Neuronal stem cell (in vitro differentiated cells): ENCODE measurements around the gene ISX.

Experiments
- DNase-seq: peaks from one replicate; pipeline ENCODE4 v3.0.0-alpha.2; 2013; ENCODE audit warnings: low spot score
- H2AFZ ChIP-seq: one replicate; pipeline ENCODE4 v1.6.1; 2013; ENCODE audit warnings: mild to moderate bottlenecking, low read length, inconsistent platforms
- H2AK5ac ChIP-seq: 2 replicates; pipeline ENCODE4 v1.6.1; 2013; ENCODE audit warnings: low read depth, mild to moderate bottlenecking, inconsistent platforms, low read length, moderate library complexity, mixed read lengths
- H2BK120ac ChIP-seq: 2 replicates; pipeline ENCODE4 v1.6.1; 2013; ENCODE audit warnings: low read depth, mild to moderate bottlenecking, inconsistent platforms, low read length, moderate library complexity, mixed read lengths
- H2BK12ac ChIP-seq: one replicate; pipeline ENCODE4 v1.6.1; 2013; ENCODE audit warnings: low read length, inconsistent platforms
- H2BK15ac ChIP-seq: 2 replicates; pipeline ENCODE4 v1.6.1; 2013; ENCODE audit warnings: mild to moderate bottlenecking, low read length, inconsistent platforms, mixed read lengths
- H2BK5ac ChIP-seq: one replicate; pipeline ENCODE4 v1.6.1; 2013; ENCODE audit warnings: inconsistent platforms, mild to moderate bottlenecking, low read length, moderate library complexity
- H3K14ac ChIP-seq: one replicate; pipeline ENCODE4 v1.6.1; 2013; ENCODE audit warnings: low read length, inconsistent platforms
- H3K18ac ChIP-seq: 2 replicates; pipeline ENCODE4 v1.6.1; 2013; ENCODE audit warnings: low read length, inconsistent platforms
- H3K23ac ChIP-seq: 2 replicates; pipeline ENCODE4 v1.6.1; 2013; ENCODE audit warnings: low read depth, mild to moderate bottlenecking, mixed read lengths, low read length, inconsistent platforms; ENCODE audit not compliant: poor library complexity
- H3K27ac ChIP-seq: replicated peaks from 3 replicates; pipeline ENCODE4 v1.5.1; 2013; ENCODE audit warnings: low read length, inconsistent platforms
- H3K27me3 ChIP-seq, 3 experiments: 2 replicates each; pipeline ENCODE4 v1.6.1; 2013; ENCODE audit warnings: low read length in 3 of 3, mild to moderate bottlenecking in 2 of 3, inconsistent platforms in 1 of 3, low read depth in 1 of 3, mixed read lengths in 1 of 3, moderate library complexity in 1 of 3; ENCODE audit not compliant: control insufficient read depth in 3 of 3, insufficient read depth in 3 of 3
- H3K36me3 ChIP-seq, 2 donors: replicated peaks in 1 of 2; 2 replicates each; pipeline ENCODE4 v1.6.1; 2013; ENCODE audit warnings: low read length in 2 of 2; ENCODE audit not compliant: control insufficient read depth in 2 of 2, insufficient read depth in 2 of 2
- H3K4ac ChIP-seq: 2 replicates; pipeline ENCODE4 v1.6.1; 2013; ENCODE audit warnings: inconsistent platforms, mild to moderate bottlenecking, low read length, moderate library complexity
- H3K4me1 ChIP-seq, 2 donors: 1 replicate in 1 of 2; 2 replicates in 1 of 2; pipeline ENCODE4 v1.6.1; 2013; ENCODE audit warnings: low read length in 2 of 2, low read depth in 1 of 2; ENCODE audit not compliant: control insufficient read depth in 2 of 2, insufficient read depth in 1 of 2
- H3K4me2 ChIP-seq: one replicate; pipeline ENCODE4 v1.6.1; 2013; ENCODE audit warnings: mild to moderate bottlenecking, low read length, inconsistent platforms; ENCODE audit not compliant: insufficient read depth, poor library complexity, severe bottlenecking
- H3K4me3 ChIP-seq, 2 donors: 2 replicates each; pipeline ENCODE4 v1.5.1; 2013; ENCODE audit warnings: low read length in 2 of 2, mild to moderate bottlenecking in 2 of 2, inconsistent platforms in 1 of 2, moderate library complexity in 1 of 2
- H3K79me1 ChIP-seq: one replicate; pipeline ENCODE4 v1.6.1; 2013; ENCODE audit warnings: low read depth, mild to moderate bottlenecking, inconsistent platforms, low read length, moderate library complexity
- H3K9ac ChIP-seq: one replicate; pipeline ENCODE4 v1.6.1; 2013; ENCODE audit warnings: mild to moderate bottlenecking, low read depth, low read length, inconsistent platforms; ENCODE audit not compliant: poor library complexity
- H3K9me3 ChIP-seq, 2 donors: replicated peaks in 1 of 2; 2 replicates each; pipeline versions ENCODE3 to v1.6.1; 2013; ENCODE audit warnings: low read length in 2 of 2, mild to moderate bottlenecking in 2 of 2, inconsistent platforms in 1 of 2, low read depth in 1 of 2, mixed read lengths in 1 of 2, moderate library complexity in 1 of 2; ENCODE audit not compliant: control insufficient read depth in 2 of 2, insufficient read depth in 1 of 2
- H4K8ac ChIP-seq: one replicate; pipeline ENCODE4 v1.6.1; 2013; ENCODE audit warnings: low read depth, mild to moderate bottlenecking, inconsistent platforms, low read length, moderate library complexity
- H4K91ac ChIP-seq: one replicate; pipeline ENCODE4 v1.6.1; 2013; ENCODE audit warnings: low read length, low read depth, mild to moderate bottlenecking, inconsistent platforms; ENCODE audit not compliant: poor library complexity
- WGBS, 2 donors: extraction: QIAGEN DNeasy Blood & Tissue Kit; methylation state at CpG; one replicate each; pipeline ENCODE4 v1.1.7; 2013; ENCODE audit warnings: missing lambda C conversion rate in 2 of 2, mixed read lengths in 1 of 2; ENCODE audit not compliant: insufficient read length in 2 of 2, insufficient replicate concordance in 1 of 2; ENCODE audit errors: extremely low coverage in 2 of 2; 5-methylcytosine and 5-hydroxymethylcytosine counted together

The ISX gene

GRCh38 chr22:35115515-35115914 is 49.6 kb downstream of the ISX start:
- Histone ChIP-seq H3K4me1 (no peaks in the 10 kb centered on the region), H3K9me3 (no peaks in the 10 kb centered on the region), H3K79me1 (no peaks in the 10 kb centered on the region), H3K9ac (no peak overlapping the region), H3K23ac (no peak overlapping the region), H3K4ac (no peak overlapping the region), H3K27ac (no peak overlapping the region), H3K14ac (no peak overlapping the region), H3K18ac (no peak overlapping the region), H3K36me3 (no peaks in the 10 kb centered on the region), H4K8ac (no peak overlapping the region), H2BK15ac (no peak overlapping the region), H3K4me2 (no peak overlapping the region), H2AFZ (no peak overlapping the region), H2BK5ac (no peak overlapping the region), H3K4me3 (no peak overlapping the region), H3K27me3 (no peaks in the 10 kb centered on the region), H2AK5ac (no peak overlapping the region), H2BK12ac (no peak overlapping the region), H4K91ac (no peak overlapping the region), H2BK120ac (no peak overlapping the region)
- DNase-seq: no peak
- WGBS, 2 donors: no CpG with 5 or more reads among the region's 3 CpGs

GRCh38 chr22:35116269-35116668 is 50.3 kb downstream of the ISX start:
- Histone ChIP-seq H3K9ac (no peak overlapping the region), H3K4me3 (no peak overlapping the region), H3K14ac (no peak overlapping the region), H3K9me3 (no peaks in the 10 kb centered on the region), H3K4ac (no peak overlapping the region), H3K27me3 (no peaks in the 10 kb centered on the region), H2AFZ (no peak overlapping the region), H3K27ac (no peak overlapping the region), H3K23ac (no peak overlapping the region), H2BK120ac (no peak overlapping the region), H2BK15ac (no peak overlapping the region), H3K4me2 (no peak overlapping the region), H3K4me1 (no peaks in the 10 kb centered on the region), H2BK5ac (no peak overlapping the region), H2BK12ac (no peak overlapping the region), H3K36me3 (no peaks in the 10 kb centered on the region), H3K79me1 (no peaks in the 10 kb centered on the region), H2AK5ac (no peak overlapping the region), H4K91ac (no peak overlapping the region), H4K8ac (no peak overlapping the region), H3K18ac (no peak overlapping the region)
- no CpG with 5 or more reads among the region's 7 CpGs for WGBS, 2 donors
- no peak for DNase-seq

DNA sequence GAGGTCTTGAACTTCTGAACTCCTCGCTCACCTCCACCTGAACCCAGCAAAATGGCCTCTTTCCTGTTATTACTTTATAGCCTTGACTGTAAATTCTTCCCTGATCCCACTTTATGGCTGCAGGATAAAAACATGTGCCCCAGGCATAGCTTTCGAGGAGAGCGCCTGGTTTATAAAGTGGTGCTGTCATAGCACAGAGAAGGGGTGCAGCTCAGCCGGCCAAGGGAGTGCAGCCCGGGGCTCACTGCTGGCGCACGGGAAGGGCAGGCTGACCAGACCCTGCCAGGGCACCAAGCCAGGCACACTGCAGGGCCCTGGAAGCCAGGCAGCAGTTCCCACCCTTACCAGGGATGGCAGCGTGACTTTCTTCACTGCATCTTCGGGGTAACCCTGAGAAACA is 50.9 kb downstream of the ISX start:
- Histone ChIP-seq H3K4me1 (no peaks in the 10 kb centered on the region), H2BK15ac (peak overlapping the region; percentile 6), H2AK5ac (no peak overlapping the region), H3K36me3 (no peaks in the 10 kb centered on the region), H3K4me3 (no peak overlapping the region), H3K79me1 (no peaks in the 10 kb centered on the region), H3K23ac (no peak overlapping the region), H2AFZ (no peak overlapping the region), H2BK12ac (no peak overlapping the region), H2BK120ac (no peak overlapping the region), H3K14ac (no peak overlapping the region), H3K9me3 (no peaks in the 10 kb centered on the region), H3K9ac (no peak overlapping the region), H3K18ac (peak overlapping the region; percentile 56), H3K27me3 (no peaks in the 10 kb centered on the region), H3K27ac (no peak overlapping the region), H4K8ac (no peak overlapping the region), H3K4ac (no peak overlapping the region), H4K91ac (no peak overlapping the region), H3K4me2 (no peak overlapping the region), H2BK5ac (no peak overlapping the region)
- DNase-seq: no peak
- no CpG with 5 or more reads among the region's 9 CpGs for WGBS, 2 donors

GRCh38 chr22:35119494-35119893 is 53.5 kb downstream of the ISX start:
- Histone ChIP-seq H3K4ac (no peak overlapping the region), H3K18ac (no peak overlapping the region), H3K4me2 (no peak overlapping the region), H4K8ac (no peak overlapping the region), H4K91ac (no peak overlapping the region), H2BK12ac (no peak overlapping the region), H3K27me3 (no peaks in the 10 kb centered on the region), H2AK5ac (no peak overlapping the region), H3K36me3 (no peaks in the 10 kb centered on the region), H3K79me1 (no peaks in the 10 kb centered on the region), H2BK120ac (no peak overlapping the region), H3K14ac (no peak overlapping the region), H3K23ac (no peak overlapping the region), H2BK5ac (no peak overlapping the region), H3K27ac (no peak overlapping the region), H3K9ac (no peak overlapping the region), H3K4me1 (no peaks in the 10 kb centered on the region), H2AFZ (no peak overlapping the region), H2BK15ac (no peak overlapping the region), H3K4me3 (no peak overlapping the region), H3K9me3 (no peaks in the 10 kb centered on the region)
- no peak for DNase-seq
